GM12878 (cell line): ENCODE results near the gene KIF24. TPM values are rescaled to one million over a fixed set of nuclear protein-coding genes. Genes with fewer than 3 reads are reported as not detected.

Experiments used
- CUX1 ChIP-seq: IDR thresholded peaks from 2 replicates; pipeline ENCODE4 v1.6.1; 2012; ENCODE audit warnings: improper control_type of control experiment, low read depth, low read length; ENCODE audit not compliant: insufficient replicate concordance
- MLLT1 ChIP-seq: fragments of 450-650 bp; IDR thresholded peaks from 2 replicates; pipeline ENCODE4 v1.6.1; 2016; ENCODE audit warnings: mild to moderate bottlenecking
- NFIC ChIP-seq: IDR thresholded peaks from 2 replicates; pipeline ENCODE4 v1.6.1; 2012; ENCODE audit warnings: low read depth, mild to moderate bottlenecking, inconsistent platforms, low read length, moderate library complexity
- NRF1 ChIP-seq: conservative IDR thresholded peaks from 2 replicates; pipeline ENCODE4 v1.6.1; 2011; ENCODE audit warnings: mild to moderate bottlenecking, low read depth, low read length, improper control_type of control experiment
- POLR2AphosphoS5 ChIP-seq: IDR thresholded peaks from 2 replicates; pipeline ENCODE4 v1.6.1; 2011; ENCODE audit warnings: mild to moderate bottlenecking, low read length, inconsistent platforms
- RB1 ChIP-seq: fragments of 450-650 bp; formaldehyde crosslinking; IDR thresholded peaks from 2 replicates; pipeline ENCODE4 v1.6.1; 2017; ENCODE audit warnings: mild to moderate bottlenecking, borderline replicate concordance
- TCF3 ChIP-seq: IDR thresholded peaks from 2 replicates; pipeline ENCODE4 v1.6.1; 2012; ENCODE audit warnings: low read depth, mild to moderate bottlenecking, low read length, borderline replicate concordance; ENCODE audit not compliant: insufficient read depth
- USF1 ChIP-seq: IDR thresholded peaks from 2 replicates; pipeline ENCODE4 v1.6.1; 2011; ENCODE audit warnings: borderline replicate concordance, low read depth, mild to moderate bottlenecking, moderate library complexity, mixed read lengths, low read length; ENCODE audit not compliant: insufficient read depth; ENCODE audit errors: extremely low read length
- ZZZ3 ChIP-seq: IDR thresholded peaks from 2 replicates; pipeline ENCODE4 v1.6.1; 2011; ENCODE audit warnings: low read depth; ENCODE audit not compliant: control insufficient read depth, insufficient read length
- polyA plus RNA-seq, 11 experiments: library from polyadenylated mRNA; depleted of rRNA in 4 of 11; unstranded in 6 of 11; stranded (reverse) in 5 of 11; fragments of >200 nt; fragmentation: Nextera tagmentation in 4 of 11; fragmentation: Illumina TruSeq in 1 of 11; extraction: Ambion mirVana in 4 of 11; extraction: Trizol in 1 of 11; gene quantifications; 1 replicate in 1 of 11; 2 replicates in 10 of 11; pipeline versions ENCODE4 v1.2.1 to v1.2.3, GENCODE V29; 2011 to 2016; ENCODE audit warnings: inconsistent platforms in 2 of 11, missing spikeins in 2 of 11, low read depth in 1 of 11
- total RNA-seq, 4 experiments: library from RNA; depleted of rRNA in 3 of 4; stranded (reverse); fragments of >200 nt in 3 of 4; fragmentation: Illumina TruSeq in 1 of 4; extraction: Trizol in 1 of 4; gene quantifications; 2 replicates each; pipeline versions ENCODE4 v1.2.1 to v1.2.3, GENCODE V29; 2013 to 2021

KIF24 gene
- total and polyA plus RNA-seq, 10 of the 15 experiments (the other 5 are each of a cell fraction or from before 2014, with no cell fraction given), result 0.58 to 6.7 (median 5.3) TPM

GRCh38 chr9:34363619-34364351 lies 34.7 kb upstream of the KIF24 start (continued):
- TF ChIP-seq USF1, result no peak
- TF ChIP-seq CUX1, result no peak
- TF ChIP-seq RB1, result no peak
- TF ChIP-seq ZZZ3, result no peak
- no peak for TF ChIP-seq POLR2AphosphoS5
- no peak for TF ChIP-seq MLLT1
- TF ChIP-seq TCF3, result no peak
- TF ChIP-seq NRF1, result no peak
- no peak for TF ChIP-seq NFIC
